GM19397 (cell line): Measurements from ENCODE around the gene ASS1.

Experiments used
- ATAC-seq: cut with Tn5 transposase; IDR thresholded peaks from one replicate; pipeline ENCODE4 v1.9.1; 2021; ENCODE audit warnings: mild to moderate bottlenecking, moderate library complexity; ENCODE audit not compliant: unreplicated experiment

The ASS1 gene

DNA sequence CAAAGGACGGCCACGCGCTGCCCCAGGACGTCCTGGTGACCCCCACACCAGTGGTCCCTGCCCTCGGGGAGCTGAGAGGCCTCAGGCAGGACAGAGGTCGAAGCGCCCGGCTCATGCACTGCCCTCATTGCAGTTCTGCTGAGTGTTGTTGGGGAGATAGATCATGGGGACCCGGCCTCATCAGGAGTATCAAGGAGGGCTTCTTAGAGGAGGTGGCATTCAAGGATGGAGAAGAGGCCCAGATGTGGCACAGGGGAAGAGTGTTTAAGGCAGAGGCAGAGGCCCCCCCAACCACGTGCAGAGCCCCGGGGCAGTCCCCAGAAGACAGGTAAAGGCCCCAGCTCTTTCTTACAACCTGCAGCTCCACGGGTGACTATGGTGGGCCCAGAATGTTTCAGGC lies 26.2 kb downstream of the ASS1 start:
- no peak for ATAC-seq

DNA sequence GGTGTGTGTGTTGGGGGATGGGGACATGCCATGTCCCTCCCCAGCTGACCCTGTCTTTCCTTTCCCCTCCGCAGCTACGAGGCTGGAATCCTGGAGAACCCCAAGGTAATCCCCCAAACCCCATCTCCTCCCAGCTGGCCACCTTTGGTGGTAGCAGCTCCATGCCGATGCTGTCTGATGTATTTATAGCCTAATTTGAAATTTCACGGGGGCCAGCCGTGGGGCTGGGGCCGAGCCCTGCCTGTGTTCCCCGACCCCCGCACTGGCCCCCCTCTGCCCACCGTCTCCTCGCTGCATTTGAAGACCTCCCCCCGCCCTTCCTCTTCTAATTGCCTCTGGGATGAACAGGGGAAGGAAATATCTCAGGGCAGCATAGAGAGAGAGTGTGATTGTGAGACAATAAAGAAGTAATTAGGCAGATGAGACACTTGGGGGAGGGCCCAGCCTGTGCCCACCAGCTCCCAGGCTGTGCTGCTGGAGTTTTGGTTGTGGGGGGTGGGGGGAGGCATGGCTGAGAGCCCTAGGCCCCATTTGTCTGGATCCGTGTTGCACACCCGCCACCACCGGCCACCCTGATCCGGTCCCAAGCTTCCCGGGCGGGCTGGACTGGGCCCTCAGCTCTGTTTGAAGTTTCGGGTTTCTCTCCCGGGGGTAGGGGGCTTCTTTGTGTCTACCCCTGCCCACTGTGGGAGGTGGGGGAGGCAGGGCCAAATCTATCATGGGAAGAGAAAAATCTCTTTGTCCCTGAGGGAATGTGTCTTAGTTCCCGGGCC lies 26.8 kb downstream of the ASS1 start:
- ATAC-seq = no peak

DNA sequence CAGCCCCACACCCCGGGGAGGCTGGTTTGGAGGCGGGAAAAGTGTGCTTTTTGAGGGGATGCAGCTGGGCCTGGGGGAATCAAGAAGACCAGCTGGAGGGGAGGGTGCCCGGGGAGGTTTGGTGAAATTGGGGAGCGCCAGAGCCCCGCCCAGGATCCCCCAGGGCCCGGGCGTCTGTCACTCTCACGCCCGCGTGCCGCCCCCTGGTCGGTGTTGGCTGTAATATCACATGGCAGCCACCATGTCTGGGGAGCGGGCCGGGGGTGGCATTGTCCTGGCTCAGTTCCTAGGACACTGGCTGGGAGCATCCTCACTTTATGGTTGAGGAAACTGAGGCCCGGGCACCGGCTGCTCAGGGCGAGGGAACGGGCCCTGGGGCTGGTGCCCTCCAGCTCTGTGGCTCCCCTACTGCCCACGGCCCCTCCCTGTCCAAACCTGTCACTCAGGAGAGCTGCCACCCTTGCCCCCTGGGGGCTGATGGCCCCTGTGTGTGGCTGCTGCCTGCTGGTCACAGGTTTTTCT lies 27.5 kb downstream of the ASS1 start:
- no peak for ATAC-seq

DNA sequence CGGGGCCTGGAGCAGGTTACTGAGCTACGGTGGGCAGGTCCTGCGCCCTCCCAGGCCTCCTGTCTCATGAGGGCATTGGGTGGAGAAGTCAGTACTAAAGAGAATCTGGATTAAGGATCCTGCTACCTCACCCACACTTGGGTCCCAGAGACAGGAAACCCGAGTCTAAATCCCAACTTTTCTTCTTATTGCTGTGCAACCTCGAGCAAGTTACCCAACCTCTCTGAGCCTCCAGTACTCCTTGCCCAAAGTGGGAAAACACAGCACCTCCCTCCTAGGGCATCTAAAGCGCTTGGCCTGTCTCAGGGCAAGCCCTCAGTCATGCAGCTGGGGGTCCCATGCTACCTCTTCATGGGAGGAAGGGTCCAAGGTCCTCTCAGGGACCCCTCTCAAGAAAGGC lies 28.2 kb downstream of the ASS1 start:
- no peak for ATAC-seq

DNA sequence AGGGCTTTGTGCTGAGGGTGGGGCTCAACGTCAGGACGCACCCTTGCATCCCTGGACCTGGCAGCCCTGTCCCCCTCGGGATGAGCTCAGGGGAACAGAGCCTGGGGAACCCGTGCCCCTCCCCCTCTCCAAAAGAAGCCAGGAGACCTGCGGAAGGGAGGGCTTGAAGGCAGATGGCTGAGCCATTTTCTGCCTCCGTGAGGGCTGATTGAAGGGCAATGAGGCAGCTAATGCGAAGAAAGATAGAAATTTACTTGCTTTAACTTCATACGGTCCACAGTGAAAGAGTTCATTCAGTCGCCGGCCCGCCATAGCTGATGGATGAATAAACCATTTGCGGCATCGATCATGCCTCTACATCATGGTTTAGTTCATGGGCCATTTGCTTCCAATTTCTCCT lies 28.8 kb downstream of the ASS1 start:
- ATAC-seq = no peak

DNA sequence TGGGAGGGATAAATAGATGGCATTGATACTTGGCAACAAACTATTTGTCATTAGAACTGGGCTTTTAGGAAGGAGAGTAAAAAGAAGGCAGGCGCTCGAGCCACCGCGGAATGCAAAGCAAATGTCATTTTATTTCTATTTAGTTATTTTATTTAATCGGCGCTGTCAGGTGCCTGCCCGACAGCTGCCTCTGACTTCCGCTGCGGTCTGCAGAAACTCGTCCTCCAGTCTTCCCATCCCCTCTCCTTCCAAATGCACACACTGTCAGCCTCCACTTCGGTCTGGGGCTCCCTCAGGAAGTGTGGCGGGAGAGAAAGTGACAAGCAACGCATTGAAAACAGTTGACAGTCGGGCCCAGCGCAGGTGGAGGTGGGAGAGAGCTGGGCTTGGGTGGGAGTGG lies 29.3 kb downstream of the ASS1 start:
- ATAC-seq = no peak

DNA sequence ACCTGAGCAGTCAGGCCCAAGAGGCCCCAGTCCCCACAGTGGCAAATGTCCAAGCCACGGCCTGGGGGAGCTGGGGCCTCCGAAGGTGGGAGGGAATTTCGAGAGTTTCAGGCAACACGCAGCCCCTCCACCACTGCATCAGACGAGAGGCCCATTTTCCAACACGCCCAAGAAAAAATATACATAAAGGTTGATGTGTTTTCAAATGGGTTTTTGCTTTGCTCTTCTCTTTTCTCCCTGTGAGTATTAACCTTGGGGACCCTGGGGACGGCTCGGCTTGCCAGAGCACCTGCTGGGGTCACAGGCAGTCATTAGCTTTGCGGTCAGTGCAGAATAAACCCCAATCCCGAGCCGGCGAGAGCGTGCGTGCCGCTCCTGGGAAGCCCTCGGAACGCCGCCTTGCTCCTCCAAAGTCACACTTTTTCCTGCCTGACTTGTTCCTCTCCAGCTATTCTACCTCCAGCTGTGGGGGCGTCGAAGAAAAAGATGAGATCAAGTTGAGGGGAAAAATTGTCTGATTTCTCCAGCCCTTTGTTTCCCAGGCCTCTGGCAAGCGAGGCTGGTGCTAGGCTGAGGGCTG lies 31.5 kb downstream of the ASS1 start:
- ATAC-seq = no peak

DNA sequence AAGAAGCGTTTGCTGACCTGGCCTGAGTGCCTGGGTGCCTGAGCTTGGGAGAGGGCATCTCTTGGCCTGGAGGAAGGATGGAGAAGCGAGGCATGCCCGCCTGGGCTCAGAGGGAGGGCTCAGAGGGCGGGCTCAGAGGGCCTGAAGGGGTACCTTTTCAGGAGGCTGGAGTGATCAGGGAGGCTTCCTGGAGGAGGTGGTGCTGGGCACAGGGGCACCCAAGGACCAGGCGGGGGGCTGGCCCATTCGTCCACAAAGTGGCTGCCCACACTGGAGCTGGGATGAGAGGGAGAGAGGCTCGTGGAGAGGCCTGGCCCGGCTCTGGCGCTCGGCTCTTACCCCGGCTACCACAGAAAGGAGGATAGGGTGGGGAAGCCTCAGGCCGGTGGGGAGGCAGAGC lies 32.8 kb downstream of the ASS1 start:
- ATAC-seq = no peak

DNA sequence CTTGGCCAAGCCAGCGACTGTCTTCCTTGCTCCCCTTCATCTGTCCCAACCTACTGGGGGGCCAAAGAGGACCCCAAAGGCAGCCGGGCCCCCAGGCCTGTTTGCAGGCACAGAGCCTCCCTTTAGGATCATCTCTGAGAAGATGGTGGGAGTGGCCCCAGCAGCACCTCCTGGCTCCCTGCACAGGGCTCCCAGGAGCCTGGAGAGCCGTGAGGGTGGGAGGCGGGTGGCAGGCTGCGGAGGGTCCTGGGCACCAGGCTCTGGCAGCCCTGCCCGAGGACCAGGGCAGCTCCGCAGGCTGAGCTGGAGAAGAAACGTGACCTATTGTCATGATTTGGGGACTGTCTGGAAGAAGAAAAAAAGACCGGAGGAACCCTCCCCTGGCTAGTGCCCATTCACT lies 33.4 kb downstream of the ASS1 start:
- no peak for ATAC-seq

DNA sequence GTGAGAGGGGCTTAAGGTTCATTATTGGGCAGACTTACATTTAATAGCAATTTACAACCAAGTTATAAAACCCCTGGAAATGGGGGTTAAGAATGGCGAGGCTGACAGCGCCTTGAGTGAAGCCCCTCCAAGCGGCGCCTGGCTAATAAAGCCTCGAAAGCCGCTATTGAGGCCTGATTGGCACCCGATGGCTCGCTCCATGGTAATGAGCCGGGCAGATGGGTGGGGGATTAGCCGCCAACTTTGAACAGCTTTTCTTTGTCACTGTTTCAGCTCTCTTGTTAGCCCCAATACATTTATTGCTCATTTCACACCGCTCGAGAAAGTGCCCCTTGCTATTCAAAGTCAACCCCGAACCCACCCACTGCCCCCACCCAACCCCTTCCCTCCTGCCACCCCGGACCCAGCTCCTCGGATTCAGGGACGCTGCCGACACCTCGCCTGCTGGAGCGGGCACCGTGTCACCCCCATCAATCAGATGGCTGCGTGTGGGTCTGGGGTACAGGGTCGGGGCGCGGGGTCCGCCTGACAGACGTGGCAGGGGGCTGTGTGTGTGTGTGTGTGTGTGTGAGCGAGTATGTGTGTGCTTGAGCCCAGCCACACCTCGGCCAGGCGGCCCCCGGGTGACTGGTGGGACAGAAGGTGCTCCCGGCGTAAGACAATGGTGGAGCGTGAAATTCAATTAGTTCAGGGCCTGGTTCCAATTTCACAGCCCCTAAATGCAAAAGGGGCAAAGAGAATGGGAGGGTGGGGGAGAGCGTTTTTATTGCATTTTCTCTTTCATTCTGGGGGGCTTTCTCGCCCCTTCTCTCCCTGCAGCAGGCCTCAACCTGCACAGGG lies 34.2 kb downstream of the ASS1 start:
- ATAC-seq = no peak

DNA sequence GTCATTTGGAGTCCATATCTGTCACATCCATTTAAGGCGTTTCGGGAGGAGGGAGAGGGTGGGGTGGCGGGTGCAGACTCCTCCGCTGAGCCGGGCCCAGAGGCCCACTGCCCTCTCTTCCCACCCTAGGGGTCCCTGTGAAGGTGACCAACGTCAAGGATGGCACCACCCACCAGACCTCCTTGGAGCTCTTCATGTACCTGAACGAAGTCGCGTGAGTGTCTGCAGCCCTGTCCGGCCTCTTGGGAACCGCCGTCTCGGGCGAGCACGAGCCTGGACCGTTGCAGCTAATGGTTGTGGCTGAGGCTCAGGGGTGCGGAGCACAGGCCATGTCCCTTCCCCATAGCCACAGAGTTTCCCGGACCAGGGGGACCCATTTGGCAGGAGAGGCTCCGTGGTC lies 34.8 kb downstream of the ASS1 start:
- ATAC-seq = no peak

DNA sequence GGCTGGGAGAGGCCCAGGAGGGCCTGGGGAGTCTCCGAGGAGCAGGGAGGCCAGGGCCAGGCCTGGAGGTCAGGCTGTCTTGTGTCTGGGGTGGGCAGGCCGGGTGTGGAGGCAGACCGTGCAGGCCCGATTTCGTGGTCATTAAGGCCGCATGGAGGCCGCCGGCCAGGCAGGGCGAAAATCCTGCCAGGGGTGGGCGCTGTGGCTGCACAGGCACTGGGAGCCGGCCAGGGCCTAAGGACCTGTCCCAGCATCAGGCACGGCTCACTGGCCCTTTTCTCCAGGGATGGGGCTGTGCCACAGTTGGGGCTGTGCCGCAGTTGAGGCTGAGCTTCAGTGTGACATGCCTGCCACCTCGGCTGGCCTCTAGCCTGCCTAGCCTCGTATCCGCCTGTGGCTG lies 35.9 kb downstream of the ASS1 start:
- ATAC-seq = no peak

DNA sequence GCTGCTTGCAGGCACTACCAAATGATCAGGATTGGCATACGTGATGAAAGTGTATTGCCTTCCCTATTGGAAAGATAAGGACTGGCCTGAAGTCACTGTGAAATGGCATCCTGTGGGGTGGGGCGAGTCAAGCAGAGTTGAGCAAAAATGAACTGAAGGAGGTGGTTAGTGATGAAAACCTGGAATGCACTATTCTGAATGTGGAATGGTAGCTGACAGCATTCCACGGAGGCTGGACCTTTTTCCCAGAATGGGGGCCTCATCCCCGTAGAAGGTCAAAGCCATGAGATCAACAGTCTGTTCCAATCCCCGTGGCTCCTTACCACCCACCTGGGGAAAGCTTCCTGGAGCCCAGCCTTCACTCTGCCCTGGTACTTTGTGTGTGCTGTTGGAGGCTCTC lies 37.7 kb downstream of the ASS1 start:
- no peak for ATAC-seq

DNA sequence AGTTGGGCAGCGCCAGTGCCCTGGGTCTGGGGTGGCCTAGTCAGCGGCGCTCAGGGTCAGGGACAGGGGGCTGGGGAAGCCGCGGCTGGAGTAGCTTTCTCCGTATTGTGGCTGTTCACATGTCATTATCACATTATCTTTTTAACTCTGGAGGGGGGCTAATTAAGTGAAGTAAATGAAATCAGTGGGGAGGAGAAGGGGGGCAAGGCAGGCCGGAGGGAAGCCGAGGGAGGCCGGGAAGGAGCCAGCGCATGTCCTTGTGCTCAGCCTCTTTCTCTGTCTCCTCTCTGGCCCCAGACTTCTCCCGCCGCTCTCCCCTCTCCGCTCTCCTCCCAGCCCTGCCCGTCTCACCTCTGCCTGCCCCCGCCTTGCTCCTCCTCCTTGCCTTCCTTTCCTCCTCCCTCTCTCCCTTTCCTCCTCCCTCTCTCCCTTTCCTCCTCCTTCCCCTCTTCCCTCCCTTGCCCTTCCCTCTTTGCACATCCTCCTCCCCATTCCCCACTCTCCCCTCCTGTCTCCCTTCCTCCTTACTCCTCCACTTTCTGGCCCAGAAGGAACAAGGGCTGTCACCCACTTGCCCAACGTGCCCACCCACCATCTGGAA lies 38.7 kb downstream of the ASS1 start:
- no peak for ATAC-seq

DNA sequence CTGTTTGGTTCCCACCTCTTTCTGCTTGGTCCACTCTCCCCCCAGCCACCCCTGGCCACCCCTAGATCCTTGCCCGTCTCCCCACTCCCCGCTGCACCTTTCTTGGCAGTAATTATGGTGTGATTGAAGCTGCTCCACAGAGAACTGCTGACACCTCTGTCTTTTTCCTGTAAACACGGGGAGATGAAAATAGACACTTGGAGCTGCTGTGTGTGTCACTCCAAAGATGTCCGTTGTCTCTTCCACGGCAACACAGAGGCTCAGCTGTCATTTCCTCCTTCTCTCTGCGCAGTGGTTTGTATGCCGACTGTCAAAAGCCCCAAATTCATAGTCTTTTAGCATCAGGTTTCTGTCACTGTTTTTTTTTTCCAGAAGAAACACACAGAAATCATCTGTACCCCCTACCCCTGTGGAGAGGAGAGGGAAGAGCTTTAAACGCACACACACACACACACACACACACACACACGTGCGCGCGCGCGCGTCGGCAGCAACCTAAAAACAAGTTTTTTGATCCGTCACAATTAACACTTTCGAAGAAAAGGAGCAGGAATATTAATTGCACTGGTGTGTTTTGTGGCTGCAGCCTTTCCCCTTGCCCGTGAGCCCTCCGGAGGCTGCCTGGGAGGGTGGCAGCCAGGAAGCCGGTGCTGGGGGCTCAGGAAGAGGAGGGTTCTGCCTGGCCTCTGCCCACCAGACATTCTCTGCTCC lies 39.8 kb downstream of the ASS1 start:
- ATAC-seq = no peak

DNA sequence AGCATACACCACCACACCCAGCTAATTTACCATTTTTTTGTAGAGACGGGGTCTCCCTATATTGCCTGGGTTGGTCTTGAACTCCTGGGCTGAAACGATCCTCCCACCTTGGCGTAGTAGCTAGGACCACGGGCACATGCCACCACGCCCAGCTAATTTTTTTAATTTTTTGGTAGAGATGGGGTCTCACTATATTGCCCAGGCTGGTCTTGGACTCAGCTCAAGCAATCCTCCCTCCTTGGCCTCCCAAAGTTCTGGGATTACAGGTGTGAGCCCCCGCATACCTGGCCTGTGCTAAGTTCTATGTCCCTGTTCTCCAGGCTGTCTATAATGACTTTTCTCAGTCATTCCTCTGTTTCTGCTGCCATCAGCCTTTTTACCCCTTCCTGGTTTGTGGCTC lies 41.3 kb downstream of the ASS1 start:
- no peak for ATAC-seq

DNA sequence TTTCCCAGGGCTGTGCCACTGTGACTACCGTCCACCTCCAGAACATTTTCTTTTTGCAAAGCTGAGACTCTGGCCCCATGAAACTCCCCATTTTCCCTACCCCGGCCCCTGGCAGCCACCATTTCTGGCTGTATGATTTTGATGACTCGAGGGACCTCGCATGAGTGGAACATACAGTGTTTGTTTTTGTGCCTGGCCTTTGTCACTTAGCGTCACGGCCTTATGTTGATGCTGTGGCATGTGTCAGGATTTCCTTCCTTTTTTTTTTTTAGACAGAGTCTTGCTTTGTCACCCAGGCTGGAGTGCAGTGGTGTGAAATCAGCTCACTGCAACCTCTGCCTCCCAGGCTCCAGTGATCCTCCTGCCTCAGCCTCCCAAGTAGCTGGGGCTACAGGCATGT lies 42.7 kb downstream of the ASS1 start:
- no peak for ATAC-seq

DNA sequence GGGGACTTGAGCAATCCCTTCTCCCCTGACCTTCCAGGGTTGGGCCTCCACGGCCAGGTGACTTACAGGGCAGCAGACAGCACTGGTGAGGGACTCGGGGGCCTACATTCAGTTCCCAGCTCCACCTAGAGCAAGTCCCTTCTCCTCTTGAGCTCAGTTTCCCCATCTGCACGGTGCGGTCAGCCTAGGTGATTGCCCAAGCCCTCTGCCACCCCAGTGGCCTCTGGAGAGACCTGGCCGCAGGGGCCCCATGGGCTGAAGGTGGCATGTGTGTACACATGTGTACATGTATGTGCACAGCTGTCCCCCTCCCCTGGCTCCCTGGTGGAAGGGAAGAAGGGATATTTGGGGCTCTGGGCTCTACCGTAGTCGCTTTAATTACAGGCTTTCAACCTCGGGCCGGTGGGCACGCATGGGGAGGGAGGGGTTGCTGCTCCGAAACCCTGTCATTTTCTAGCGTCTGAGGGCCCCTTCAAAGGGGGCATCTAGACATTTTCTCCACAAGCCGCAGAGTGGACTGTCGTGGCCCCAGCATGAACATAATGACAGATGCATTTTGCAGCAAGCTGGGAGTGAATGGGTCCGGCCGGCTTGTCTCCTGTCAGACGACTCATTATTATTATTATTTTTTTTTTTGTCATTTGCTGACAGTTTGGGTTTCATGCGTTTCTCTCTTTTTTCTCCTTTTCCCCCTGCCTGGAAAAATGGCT lies 44.0 kb downstream of the ASS1 start:
- ATAC-seq = no peak

DNA sequence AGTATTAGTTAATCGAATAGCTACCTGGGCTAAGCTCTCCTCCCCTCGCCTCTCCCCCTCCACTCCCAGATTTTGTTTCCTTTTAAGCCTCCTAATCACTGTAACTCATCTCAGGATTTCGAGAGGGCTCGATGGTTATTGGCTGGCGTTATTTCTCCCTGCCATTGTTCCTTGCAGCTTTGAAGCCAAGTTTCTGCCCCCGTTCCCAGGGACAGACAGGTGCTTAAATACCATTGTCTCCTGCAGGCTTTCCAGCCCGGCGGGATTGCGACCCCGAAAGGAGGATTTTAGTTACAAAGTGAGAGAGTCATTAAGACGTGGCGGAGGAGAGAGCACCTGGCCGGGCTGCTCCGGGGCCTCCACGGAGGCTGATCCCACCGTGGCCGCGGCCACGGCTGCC lies 46.2 kb downstream of the ASS1 start:
- no peak for ATAC-seq

DNA sequence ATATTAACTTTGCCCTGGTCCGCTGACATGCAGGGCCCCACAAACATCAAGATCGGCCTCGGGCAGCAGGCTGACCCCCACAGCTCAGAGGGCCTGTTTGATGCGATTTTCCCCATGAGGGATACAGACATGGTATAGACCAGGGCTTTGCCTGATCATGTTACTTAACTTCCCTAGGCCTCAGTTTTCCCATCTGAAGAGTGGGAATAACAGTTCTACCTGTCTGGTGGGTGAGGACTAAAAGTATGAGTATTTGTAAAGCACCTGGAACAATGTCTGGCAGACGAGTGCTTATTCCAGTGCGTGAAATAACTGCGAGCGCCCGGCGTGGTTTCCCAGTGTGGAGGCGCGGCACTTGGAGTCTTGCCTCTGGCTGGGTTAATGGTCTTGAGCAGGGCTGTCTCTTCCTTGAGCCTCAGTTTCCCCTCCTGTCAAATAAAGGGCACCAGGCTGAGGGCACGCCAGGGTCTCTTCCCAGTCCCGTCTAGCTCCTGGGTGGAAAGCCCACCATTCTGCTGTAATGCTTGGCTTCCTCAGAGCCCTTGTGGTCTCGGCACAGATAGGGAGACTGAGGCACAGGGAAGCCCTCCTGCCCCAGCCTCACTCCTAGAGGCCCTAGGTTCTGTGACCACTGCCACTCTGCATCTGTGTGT lies 47.2 kb downstream of the ASS1 start:
- ATAC-seq = no peak
